GM18520 (cell line): ENCODE results near the gene UNC5B.

Experiments
- ATAC-seq: cut with Tn5 transposase; IDR thresholded peaks from one replicate; pipeline ENCODE4 v1.9.1; 2021; ENCODE audit not compliant: unreplicated experiment

Gene UNC5B

DNA sequence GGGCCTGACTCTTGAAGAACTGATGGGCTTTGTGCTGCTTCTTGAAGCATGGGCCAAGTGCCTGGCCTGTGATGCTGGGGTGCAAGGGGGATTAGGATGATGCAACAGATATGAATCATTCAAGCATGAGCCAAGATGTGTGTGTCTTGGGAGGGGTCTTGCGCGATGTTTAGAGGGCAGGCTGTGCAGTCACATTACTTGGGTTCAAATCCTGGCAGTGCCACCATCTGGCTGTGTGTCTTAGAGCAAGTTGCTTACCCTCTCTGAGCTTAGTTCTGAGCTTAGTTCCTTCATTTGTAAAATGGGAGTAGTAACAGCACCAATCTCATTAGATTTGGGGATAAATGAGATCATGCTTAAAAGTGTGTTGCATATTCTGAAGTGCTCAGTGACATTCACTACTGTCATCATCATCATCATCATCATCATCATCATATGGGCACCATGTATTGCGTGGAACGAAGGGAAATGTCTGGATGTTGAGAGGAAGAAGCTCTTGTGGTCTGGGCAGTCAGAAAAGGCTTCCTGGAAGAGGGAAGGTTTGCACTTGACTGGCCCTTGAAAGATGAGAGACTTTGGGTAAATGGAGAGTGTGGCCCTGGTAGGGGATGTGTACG lies 9.3 kb downstream of the UNC5B start:
- ATAC-seq: no peak

DNA sequence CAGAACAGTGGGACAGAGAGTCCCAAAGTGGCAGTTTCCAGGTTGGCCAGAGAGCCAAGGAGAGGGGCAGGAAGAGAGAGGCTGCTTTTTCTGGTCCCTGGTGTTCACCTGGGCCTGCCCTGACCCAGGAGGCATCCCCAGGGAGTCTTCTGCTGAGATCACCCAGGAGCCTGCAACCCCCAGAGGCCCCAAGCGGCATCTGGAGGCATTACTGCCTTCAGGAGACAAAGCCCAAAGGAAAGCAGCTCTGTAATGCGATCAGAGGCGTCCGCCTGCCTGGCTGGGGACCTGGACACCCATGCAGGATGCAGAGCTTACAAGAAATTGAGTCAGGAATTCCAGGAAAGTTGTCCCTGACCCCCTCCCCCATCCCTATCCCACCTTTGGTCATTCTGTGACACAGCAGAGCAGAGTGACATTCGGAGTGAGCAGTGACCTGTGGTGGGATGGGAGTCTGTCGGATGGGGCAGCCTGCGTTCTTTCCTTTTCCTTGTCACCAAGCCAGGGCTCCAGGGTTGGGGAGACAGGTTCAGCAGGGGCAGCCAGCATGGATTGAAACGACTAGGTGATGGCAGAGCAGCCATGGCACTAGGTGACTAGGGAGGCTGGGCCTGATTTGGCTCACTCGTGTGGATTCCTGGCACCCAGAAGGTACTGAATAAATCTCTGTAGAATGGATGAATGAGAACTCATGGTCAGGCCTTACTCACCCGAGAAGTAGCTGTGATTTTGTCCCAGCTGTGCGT lies 10.4 kb downstream of the UNC5B start:
- ATAC-seq: no peak

- no peak for ATAC-seq
Measured at GRCh38 chr10:71223347-71224058, 11.1 kb downstream of the UNC5B start.

GRCh38 chr10:71225291-71226058 lies 13.1 kb downstream of the UNC5B start:
- no peak for ATAC-seq

DNA sequence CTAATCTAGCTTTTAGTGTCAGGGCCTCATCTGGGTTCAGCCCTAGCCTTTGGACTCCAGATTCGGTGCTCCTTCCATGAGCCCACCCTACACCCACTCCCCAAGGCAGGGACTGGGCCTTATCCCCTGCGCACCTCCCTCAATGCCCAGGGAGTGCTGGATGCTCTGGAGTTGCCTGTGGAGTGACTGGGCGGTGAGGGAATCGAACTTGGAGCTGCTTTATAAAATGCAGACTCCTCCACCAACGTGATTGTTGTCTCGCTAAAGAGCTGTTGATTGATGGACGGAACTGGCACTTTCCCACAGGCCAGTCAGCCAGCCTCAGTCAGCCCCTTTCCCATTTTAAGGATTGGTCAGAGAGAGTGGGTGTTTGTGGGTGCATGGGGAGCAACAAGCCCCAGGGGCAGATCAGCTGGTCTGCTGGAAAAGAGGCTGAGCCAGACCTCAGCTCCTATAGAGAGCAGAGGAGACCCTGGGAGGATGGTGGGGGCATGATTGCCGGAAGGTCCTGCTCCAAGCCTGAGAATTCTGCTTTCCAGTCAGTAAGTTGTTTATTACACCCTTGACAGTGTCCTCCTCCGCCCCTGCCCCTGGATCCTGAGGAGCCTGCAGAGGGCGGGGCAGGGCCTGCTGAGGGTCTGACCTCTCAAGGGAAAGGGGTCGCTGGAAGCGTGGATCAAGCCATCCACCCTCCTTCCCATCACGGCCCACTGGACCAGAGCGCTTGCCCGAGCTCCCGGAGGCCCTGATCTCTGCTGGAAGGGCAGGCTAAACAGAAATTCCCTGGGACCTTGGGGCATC lies 16.7 kb downstream of the UNC5B start:
- no peak for ATAC-seq

GRCh38 chr10:71229726-71230655 lies 17.6 kb downstream of the UNC5B start:
- no peak for ATAC-seq

DNA sequence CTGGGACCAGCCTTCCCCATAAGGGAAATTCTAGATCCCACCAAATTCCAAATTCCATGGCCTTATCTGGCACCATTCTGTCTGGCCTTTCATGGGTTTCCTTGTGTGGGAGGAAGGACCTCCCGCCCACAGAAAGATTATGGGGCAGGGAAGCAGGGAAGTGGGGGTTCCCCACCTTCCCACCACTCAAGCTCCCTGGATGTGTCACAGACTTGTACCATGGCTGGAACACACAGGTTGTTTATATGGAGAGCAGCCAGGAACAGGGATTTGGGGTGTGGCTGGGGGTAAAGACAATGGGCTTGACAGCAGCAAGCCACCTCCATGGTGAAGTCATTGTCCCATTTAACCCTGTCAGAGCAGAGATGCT lies 18.3 kb downstream of the UNC5B start:
- ATAC-seq: no peak

- no peak for ATAC-seq
Measured at GRCh38 chr10:71231206-71231605, 18.8 kb downstream of the UNC5B start.

- ATAC-seq: no peak
Measured at GRCh38 chr10:71232089-71232998, 20.0 kb downstream of the UNC5B start.

DNA sequence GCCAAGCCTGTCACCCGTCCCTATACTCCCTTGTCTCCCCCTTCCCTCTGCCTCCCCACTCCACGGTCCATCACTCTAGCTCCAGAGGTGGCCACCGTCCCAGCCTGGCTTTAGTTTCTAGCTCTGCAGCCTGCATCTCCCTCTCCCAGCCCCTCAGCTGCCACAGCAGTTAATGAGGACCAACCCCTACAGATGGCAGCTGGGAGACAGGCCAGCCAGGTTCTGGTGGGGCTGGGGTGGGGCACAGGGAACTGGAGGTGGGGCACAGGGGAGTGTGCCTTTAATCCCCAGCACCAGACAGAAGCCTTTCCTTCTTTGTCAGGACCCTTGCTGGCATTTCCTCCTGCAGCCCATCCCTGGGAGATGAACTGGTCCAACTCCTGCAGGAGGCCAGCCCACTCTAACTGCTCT lies 21.1 kb downstream of the UNC5B start:
- no peak for ATAC-seq

- ATAC-seq: no peak
Measured at GRCh38 chr10:71234004-71234894, 21.9 kb downstream of the UNC5B start.

- no peak for ATAC-seq
Measured at GRCh38 chr10:71234970-71235685, 22.8 kb downstream of the UNC5B start.

GRCh38 chr10:71235808-71236207 lies 23.4 kb downstream of the UNC5B start:
- ATAC-seq: no peak

DNA sequence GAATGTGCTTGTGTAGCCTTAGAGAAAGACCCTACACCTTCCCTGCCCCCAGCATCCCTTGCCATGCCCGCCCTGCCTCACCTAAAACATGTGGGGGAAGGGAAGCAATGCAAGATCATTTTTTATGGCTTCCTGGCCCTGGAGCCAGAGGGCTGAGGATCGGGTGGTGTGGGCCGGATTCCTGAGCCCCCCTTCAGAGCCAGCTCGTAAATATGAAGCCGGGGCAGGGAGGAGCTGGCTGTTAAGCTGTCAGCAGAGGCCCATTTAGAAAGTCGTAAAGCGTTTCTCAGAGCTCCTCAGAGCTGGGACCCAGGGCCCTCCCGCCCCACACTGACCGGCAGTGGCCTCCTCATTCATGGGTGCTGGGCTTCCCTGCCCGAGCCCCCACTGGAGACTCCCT lies 23.9 kb downstream of the UNC5B start:
- ATAC-seq: no peak

DNA sequence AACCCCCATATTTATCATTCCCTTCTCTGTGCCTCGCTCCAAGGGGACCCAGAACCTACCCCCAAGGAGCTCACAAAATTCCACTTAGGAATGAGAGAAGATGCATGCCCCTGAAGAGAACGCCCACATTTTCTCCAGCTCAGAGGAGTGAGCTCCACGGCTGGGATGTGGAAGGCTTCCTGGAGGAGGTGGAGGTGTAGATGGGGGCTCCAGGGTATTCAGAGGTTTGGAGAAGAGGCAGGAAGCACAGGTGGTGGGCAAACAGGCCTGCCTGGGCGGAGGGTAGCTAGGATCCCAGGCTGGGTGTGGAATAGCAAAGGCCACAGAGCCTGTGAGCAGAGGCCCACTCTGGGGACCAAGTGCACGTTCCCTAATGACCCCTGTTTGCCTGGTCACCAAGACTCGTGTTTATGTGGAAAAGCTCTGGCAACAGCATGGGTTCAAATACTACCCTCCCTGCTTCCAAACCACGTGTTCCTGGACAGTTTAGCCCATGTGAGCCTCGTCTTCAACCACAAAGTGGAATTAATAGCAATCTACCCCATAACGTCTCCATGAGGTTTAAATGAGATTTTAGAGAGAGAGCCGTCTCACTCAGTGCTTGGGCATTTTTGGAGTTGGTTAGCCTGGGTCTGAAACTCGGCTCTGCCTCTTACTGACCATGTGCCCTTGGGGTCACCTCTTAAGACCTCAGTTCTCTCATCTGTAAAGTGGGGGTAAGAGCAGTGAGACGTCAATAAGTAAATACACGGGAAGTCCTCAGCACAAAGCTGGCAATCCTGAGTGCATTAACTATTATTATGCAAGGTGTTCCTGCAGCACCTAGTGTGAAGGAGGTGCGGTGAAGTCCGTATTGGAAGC lies 24.7 kb downstream of the UNC5B start:
- ATAC-seq: no peak
